Epithelial cell of esophagus (primary cell): ENCODE data around the gene B4GALT6.

Source experiments
- DNase-seq: peaks from one replicate; pipeline ENCODE4 v3.0.0; 2010; ENCODE audit warnings: low read depth
- H3K4me3 ChIP-seq: 2 replicates; pipeline ENCODE4 v1.5.1; 2011; ENCODE audit warnings: mild to moderate bottlenecking, low read length, control low read depth
- CTCF ChIP-seq: IDR thresholded peaks from 2 replicates; pipeline ENCODE4 v1.5.1; 2011; ENCODE audit warnings: low read depth, mild to moderate bottlenecking, low read length, control low read depth, inconsistent platforms; ENCODE audit not compliant: insufficient read depth; ENCODE audit errors: missing control alignments

Gene B4GALT6

GRCh38 chr18:31661965-31662364, 22.4 kb downstream of the B4GALT6 start:
- no peak overlapping the region for H3K4me3 ChIP-seq
- no peak for TF ChIP-seq CTCF
- DNase-seq: no peak

GRCh38 chr18:31660763-31661162, 23.6 kb downstream of the B4GALT6 start:
- TF ChIP-seq CTCF: no peak
- DNase-seq: no peak
- H3K4me3 ChIP-seq: no peak overlapping the region

GRCh38 chr18:31659576-31660177, 24.7 kb downstream of the B4GALT6 start:
- DNase-seq: no peak
- H3K4me3 ChIP-seq: no peak overlapping the region
- no peak for TF ChIP-seq CTCF

GRCh38 chr18:31658670-31659575, 25.5 kb downstream of the B4GALT6 start:
- no peak for DNase-seq
- no peak for TF ChIP-seq CTCF
- no peak overlapping the region for H3K4me3 ChIP-seq

- TF ChIP-seq CTCF: no peak
- DNase-seq: no peak
- H3K4me3 ChIP-seq: no peak overlapping the region
Measured at GRCh38 chr18:31657823-31658669, 26.3 kb downstream of the B4GALT6 start.

- H3K4me3 ChIP-seq: no peak overlapping the region
- no peak for DNase-seq
- no peak for TF ChIP-seq CTCF
Measured at GRCh38 chr18:31656754-31657153, 27.6 kb downstream of the B4GALT6 start.
